Heart left ventricle (tissue), 13 donors: ENCODE measurements around the gene BTD.

Source experiments
- CTCF ChIP-seq, 12 donors: fragments of 200-600 bp; sonication (generic) in 4 of 12; IDR thresholded peaks; one replicate each; pipeline versions ENCODE4 v1.5.0 to v1.8.0; 2018 to 2022; ENCODE audit warnings: antibody characterized with exemption in 12 of 12, mild to moderate bottlenecking in 5 of 12
- POLR2A ChIP-seq, 2 donors: fragments of 450-650 bp; IDR thresholded peaks; one replicate each; pipeline ENCODE4 v1.6.1; 2017; ENCODE audit warnings: antibody characterized with exemption in 2 of 2, mild to moderate bottlenecking in 2 of 2, moderate library complexity in 2 of 2
- donor health status: ischemic (EF 13 %, LVEDD 7.1; RV severe dilation, severe dysfunction).
- donor health status: DM: no; HTN: yes; CAD: no.
- donor health status: DM: no; HTN: no; CAD: no.
- donor health status: ischemic (EF 25% LVEDD 6.9; RV normal size, moderate dysfunction).
- donor health status: ischemic (EF 25% LVEDD 5.7; RV mildly dilated, moderate dysfunction).
- donor health status: ischemic (EF 35%, LVEDD 5.7; RV mildly dilated, moderate dysfunction).
- donor health status: nonischemic (EF 11% LVEDD 7.7; RV severe dilation, severe dysfunction).
- donor health status: DM: yes; HTN: yes; CAD: no.
- donor health status: PGD.
- donor health status: ischemic (EF 29% LVEDD 5.4; RV normal size, mild dysfunction).
- donor health status: nonischemic (EF 23%, LVEDD 6.1; RV moderate dilation, normal function).

GRCh38 chr3:15578289-15578867 lies 23.2 kb upstream of the BTD start:
- no peak for TF ChIP-seq CTCF (IDR thresholded peaks at IDR 0.05)
- TF ChIP-seq POLR2A (IDR thresholded peaks at IDR 0.05), result no peak
